Measurements from ENCODE around the gene PNRC1.

GRCh38 chr6:89073014-89073620 is 7.4 kb upstream of the PNRC1 start:
- TF ChIP-seq CTCF (IDR thresholded peaks at IDR 0.05) (no peak), POLR2AphosphoS5 (IDR thresholded peaks at IDR 0.05; ENCODE audit: insufficient read depth in 1 of 2, low read depth in 1 of 2) (no peak)

All from vagina (tissue), 2 donors.